Thyroid gland (tissue), 4 donors: ENCODE data around the gene UST. TPM values are rescaled to one million over a fixed set of nuclear protein-coding genes. Genes with fewer than 3 reads are reported as not detected.
A peak's percentile ranks its signal among the peaks of the same experiment; 100 is the strongest.

Experiments used
- DNase-seq, 2 donors: peaks; one replicate each; pipeline ENCODE4 v3.0.0-alpha.2; 2019
- H3K27ac ChIP-seq, 3 donors: fragments of 200-600 bp; sonication (generic); 1 replicate in 2 of 3; 2 replicates in 1 of 3; pipeline ENCODE4 v1.5.1; 2016 to 2019; ENCODE audit warnings: mild to moderate bottlenecking in 1 of 3, moderate library complexity in 1 of 3
- H3K27me3 ChIP-seq: fragments of 200-600 bp; sonication (generic); one replicate; pipeline ENCODE4 v1.5.1; 2019
- H3K36me3 ChIP-seq, 2 donors: fragments of 200-600 bp; sonication (generic); one replicate each; pipeline ENCODE4 v1.5.1; 2016 to 2019
- H3K4me1 ChIP-seq, 2 donors: fragments of 200-600 bp; sonication (generic); one replicate each; pipeline ENCODE4 v1.5.1; 2017 to 2019
- H3K4me3 ChIP-seq, 3 donors: fragments of 200-600 bp; sonication (generic); replicated peaks in 1 of 3; 1 replicate in 2 of 3; 2 replicates in 1 of 3; pipeline ENCODE4 v1.5.1; 2016; ENCODE audit warnings: mild to moderate bottlenecking in 1 of 3
- H3K9me3 ChIP-seq: fragments of 200-600 bp; sonication (generic); one replicate; pipeline ENCODE4 v1.5.1; 2017
- CTCF ChIP-seq, 6 experiments: fragments of 200-600 bp in 3 of 6; fragments of 450-650 bp in 3 of 6; sonication (generic) in 3 of 6; IDR thresholded peaks; one replicate each; pipeline ENCODE4 v1.5.1; 2016 to 2019; ENCODE audit warnings: antibody characterized with exemption in 6 of 6, mild to moderate bottlenecking in 2 of 6, inconsistent platforms in 1 of 6, moderate library complexity in 1 of 6
- POLR2A ChIP-seq, 2 donors: fragments of 450-650 bp; IDR thresholded peaks; one replicate each; pipeline ENCODE4 v1.6.1; 2017; ENCODE audit warnings: antibody characterized with exemption in 2 of 2, mild to moderate bottlenecking in 2 of 2, moderate library complexity in 1 of 2
- WGBS, 2 donors: methylation state at CpG; one replicate each; pipeline ENCODE4 v1.1.5; 2017; 5-methylcytosine and 5-hydroxymethylcytosine counted together
- intact Hi-C: fragments of 100-400 bp; cut with DNase I; formaldehyde crosslinking; loops from one replicate; pipeline ENCODE4 v1.15.1; 2023
- total RNA-seq, 4 donors: library from RNA; depleted of rRNA; stranded (reverse); fragments of >200 nt; gene quantifications; one replicate each; pipeline ENCODE4 v1.2.3, GENCODE V29; 2016

Gene UST
- total RNA-seq, 4 donors from 2014 or later, result 73.4 to 91.2 (median 81.4) TPM

- intact Hi-C loops, result no loop called here
- Histone ChIP-seq H3K4me3 (no peak overlapping the region), H3K36me3 (no peaks in the 10 kb centered on the region), H3K27me3 (no peaks in the 10 kb centered on the region), H3K9me3 (no peaks in the 10 kb centered on the region), H3K4me1 (peaks cover 39 to 46% of the 10 kb centered on the region in 2 donors), H3K27ac (no peak overlapping the region)
- no peak for DNase-seq
- TF ChIP-seq CTCF (IDR thresholded peaks at IDR 0.05) (no peak), POLR2A (IDR thresholded peaks at IDR 0.05) (no peak)
- WGBS, 2 donors, result 79 to 87% methylated on average over 6 of the region's 6 CpGs
Observed at GRCh38 chr6:148803979-148804378, 57.1 kb downstream of the UST start.

- Histone ChIP-seq H3K27me3 (no peaks in the 10 kb centered on the region), H3K4me3 (no peak overlapping the region), H3K4me1 (peaks cover 29 to 32% of the 10 kb centered on the region in 2 donors), H3K27ac (peak overlapping the region in 2 of 3 donors; percentile 46 to 60), H3K9me3 (no peaks in the 10 kb centered on the region), H3K36me3 (no peaks in the 10 kb centered on the region)
- WGBS, 2 donors, result 34 to 40% methylated on average over 4 of the region's 4 CpGs
- intact Hi-C loops, result no loop called here
- DNase-seq, result no peak
- TF ChIP-seq CTCF (IDR thresholded peaks at IDR 0.05), result no peak
- TF ChIP-seq POLR2A (IDR thresholded peaks at IDR 0.05), result no peak
Observed at GRCh38 chr6:148805777-148806176, 58.9 kb downstream of the UST start.

GRCh38 chr6:148807784-148808183 is 61.0 kb downstream of the UST start:
- intact Hi-C loops, result no loop called here
- H3K27ac ChIP-seq, result no peak overlapping the region
- no peaks in the 10 kb centered on the region for H3K36me3 ChIP-seq

GRCh38 chr6:148808786-148809304 is 62.0 kb downstream of the UST start:
- Histone ChIP-seq H3K4me1 (peaks cover 14 to 18% of the 10 kb centered on the region in 2 donors), H3K4me3 (no peak overlapping the region), H3K36me3 (no peaks in the 10 kb centered on the region), H3K9me3 (no peaks in the 10 kb centered on the region), H3K27me3 (no peaks in the 10 kb centered on the region), H3K27ac (no peak overlapping the region)
- DNase-seq, result no peak
- TF ChIP-seq POLR2A (IDR thresholded peaks at IDR 0.05), result no peak
- 84 to 92% methylated on average over 5 of the region's 5 CpGs for WGBS, 2 donors
- intact Hi-C loops, result no loop called here

More at GRCh38 chr6:148807784-148808183, 61.0 kb downstream of the UST start:
- no peaks in the 10 kb centered on the region for H3K9me3 ChIP-seq
- peaks cover 14 to 18% of the 10 kb centered on the region in 2 donors for H3K4me1 ChIP-seq
- H3K27me3 ChIP-seq, result no peaks in the 10 kb centered on the region
- no peak overlapping the region for H3K4me3 ChIP-seq
- 96 to 97% methylated on average over 7 of the region's 7 CpGs for WGBS, 2 donors
- TF ChIP-seq CTCF (IDR thresholded peaks at IDR 0.05), result no peak
- TF ChIP-seq POLR2A (IDR thresholded peaks at IDR 0.05), result no peak
- no peak for DNase-seq

GRCh38 chr6:148811459-148811858 is 64.6 kb downstream of the UST start:
- intact Hi-C loops, result no loop called here
- TF ChIP-seq CTCF (IDR thresholded peaks at IDR 0.05), result no peak
- no peak for TF ChIP-seq POLR2A (IDR thresholded peaks at IDR 0.05)
- WGBS, 2 donors, result 90 to 93% methylated on average over 5 of the region's 5 CpGs
- DNase-seq, result no peak
- H3K9me3 ChIP-seq, result no peaks in the 10 kb centered on the region
- no peak overlapping the region for H3K27ac ChIP-seq
- H3K27me3 ChIP-seq, result no peaks in the 10 kb centered on the region
- H3K36me3 ChIP-seq, result no peaks in the 10 kb centered on the region
- H3K4me1 ChIP-seq, result peaks cover 7 to 9% of the 10 kb centered on the region in 2 donors
- H3K4me3 ChIP-seq, result no peak overlapping the region
